Measurements from ENCODE around the gene AHDC1. TPM values are rescaled to one million over a fixed set of nuclear protein-coding genes. Genes with fewer than 3 reads are reported as not detected.

The AHDC1 gene
- total and polyA plus RNA-seq, 2 of the 13 experiments (the other 11 are each of a cell fraction or from before 2014, with no cell fraction given), result 1.0 to 2.7 TPM

GRCh38 chr1:27563591-27564471 lies 40.1 kb downstream of the AHDC1 start (continued):
- TF ChIP-seq ZNF407 (CRISPR knock-in tag; IDR thresholded peaks at IDR 0.05; ENCODE audit: not compliant biosample characterization) (no peak), MYC (CRISPR knock-in tag; IDR thresholded peaks at IDR 0.05; ENCODE audit: borderline replicate concordance) (peak; percentile 86), HMGXB3 (CRISPR knock-in tag; IDR thresholded peaks at IDR 0.05; ENCODE audit: borderline replicate concordance) (peak; percentile 59; the same call in 1 of the 2 replicates), KDM4B (CRISPR knock-in tag; IDR thresholded peaks at IDR 0.05) (peak; percentile 69; the same call in 1 of the 2 replicates), THRA (CRISPR knock-in tag; IDR thresholded peaks at IDR 0.05; ENCODE audit: borderline replicate concordance) (peak; percentile 94), BRF2 (CRISPR knock-in tag; IDR thresholded peaks at IDR 0.05) (no peak), BCL6 (CRISPR knock-in tag; IDR thresholded peaks at IDR 0.05) (peak; percentile 85), TRIM24 (CRISPR knock-in tag; IDR thresholded peaks at IDR 0.05) (peak; percentile 36; the same call in 1 of the 2 replicates), MIXL1 (CRISPR knock-in tag; IDR thresholded peaks at IDR 0.05) (peak; percentile 85), SSRP1 (CRISPR knock-in tag; IDR thresholded peaks at IDR 0.05) (0 out of 2 replicates have a peak, but pooled peaks have one; percentile 79), MTA3 (CRISPR knock-in tag; IDR thresholded peaks at IDR 0.05) (no peak)

Data from HepG2 (cell line).